Measurements from ENCODE around the gene SYNE1.
"Not testable (repeated sequence)": the region's sequence is repeated elsewhere in the genome, so short reads cannot be mapped to it uniquely, and the experiment has no call there.

The SYNE1 gene, protein sequence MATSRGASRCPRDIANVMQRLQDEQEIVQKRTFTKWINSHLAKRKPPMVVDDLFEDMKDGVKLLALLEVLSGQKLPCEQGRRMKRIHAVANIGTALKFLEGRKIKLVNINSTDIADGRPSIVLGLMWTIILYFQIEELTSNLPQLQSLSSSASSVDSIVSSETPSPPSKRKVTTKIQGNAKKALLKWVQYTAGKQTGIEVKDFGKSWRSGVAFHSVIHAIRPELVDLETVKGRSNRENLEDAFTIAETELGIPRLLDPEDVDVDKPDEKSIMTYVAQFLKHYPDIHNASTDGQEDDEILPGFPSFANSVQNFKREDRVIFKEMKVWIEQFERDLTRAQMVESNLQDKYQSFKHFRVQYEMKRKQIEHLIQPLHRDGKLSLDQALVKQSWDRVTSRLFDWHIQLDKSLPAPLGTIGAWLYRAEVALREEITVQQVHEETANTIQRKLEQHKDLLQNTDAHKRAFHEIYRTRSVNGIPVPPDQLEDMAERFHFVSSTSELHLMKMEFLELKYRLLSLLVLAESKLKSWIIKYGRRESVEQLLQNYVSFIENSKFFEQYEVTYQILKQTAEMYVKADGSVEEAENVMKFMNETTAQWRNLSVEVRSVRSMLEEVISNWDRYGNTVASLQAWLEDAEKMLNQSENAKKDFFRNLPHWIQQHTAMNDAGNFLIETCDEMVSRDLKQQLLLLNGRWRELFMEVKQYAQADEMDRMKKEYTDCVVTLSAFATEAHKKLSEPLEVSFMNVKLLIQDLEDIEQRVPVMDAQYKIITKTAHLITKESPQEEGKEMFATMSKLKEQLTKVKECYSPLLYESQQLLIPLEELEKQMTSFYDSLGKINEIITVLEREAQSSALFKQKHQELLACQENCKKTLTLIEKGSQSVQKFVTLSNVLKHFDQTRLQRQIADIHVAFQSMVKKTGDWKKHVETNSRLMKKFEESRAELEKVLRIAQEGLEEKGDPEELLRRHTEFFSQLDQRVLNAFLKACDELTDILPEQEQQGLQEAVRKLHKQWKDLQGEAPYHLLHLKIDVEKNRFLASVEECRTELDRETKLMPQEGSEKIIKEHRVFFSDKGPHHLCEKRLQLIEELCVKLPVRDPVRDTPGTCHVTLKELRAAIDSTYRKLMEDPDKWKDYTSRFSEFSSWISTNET (N-terminal part only)

DNA sequence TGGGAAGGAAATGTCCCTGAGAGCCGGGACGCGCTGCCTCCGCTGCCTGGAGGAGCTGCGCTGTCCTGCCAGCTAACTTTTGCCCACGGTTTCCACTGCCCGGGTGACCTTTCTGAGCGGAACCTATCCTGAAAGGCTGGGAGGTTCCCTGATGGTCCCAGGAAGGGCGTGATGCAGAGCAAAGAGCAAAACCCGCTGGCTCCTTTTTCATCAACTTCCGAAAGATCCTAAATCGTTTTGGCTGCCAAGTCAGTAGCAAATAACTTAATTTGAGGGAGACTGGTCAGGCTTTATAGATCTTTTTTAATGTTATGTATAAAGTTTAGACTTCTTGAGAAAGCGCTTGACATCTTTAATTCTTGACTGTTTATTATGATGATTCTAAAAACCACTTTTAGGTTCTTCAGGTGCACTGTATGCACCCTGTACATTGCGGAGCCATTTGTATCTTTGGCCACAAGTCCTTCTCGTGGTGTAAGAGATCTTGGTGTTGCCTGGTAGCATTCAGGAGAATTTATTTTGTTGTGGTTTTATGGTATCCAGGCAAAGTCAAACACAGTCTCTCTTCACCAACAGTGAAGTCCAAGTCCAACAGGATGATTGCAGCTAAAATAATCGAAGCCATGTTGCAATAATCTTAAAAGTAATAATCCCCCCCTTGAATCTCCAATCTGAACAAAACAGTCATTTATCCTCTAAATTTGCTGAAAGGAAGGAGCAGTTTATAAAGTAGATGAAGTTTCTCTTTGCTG lies at the start of gene SYNE1:
SYNE1 (minus strand) TSS at position 67 of the 752 bp plus-strand sequence. CDS start 9,031 bp downstream, outside the sequence.
- no peak for DNase-seq (ENCODE audit: low read depth in 2 of 2, low spot score in 1 of 2)

DNA sequence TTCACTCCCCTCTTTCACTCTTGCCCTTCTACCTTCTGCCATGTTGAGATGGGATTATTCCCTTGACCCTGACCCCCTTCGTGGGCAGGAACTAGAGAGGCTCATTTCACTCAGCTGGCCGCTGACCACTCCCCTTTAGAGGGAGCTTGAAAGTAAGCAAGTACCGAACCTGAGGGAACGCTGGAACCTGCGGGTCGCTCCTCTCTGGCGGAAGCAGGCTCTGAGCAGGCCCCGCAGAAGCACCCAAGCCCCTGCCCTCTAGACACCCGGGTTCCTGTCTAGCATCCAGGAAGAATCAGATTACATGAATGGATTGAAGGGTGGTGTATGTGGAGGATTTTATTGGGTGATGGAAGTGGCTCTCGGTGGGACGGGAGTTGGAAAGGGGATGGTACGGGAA lies 48.7 kb upstream of the SYNE1 start:
- no peak for DNase-seq (ENCODE audit: low read depth in 2 of 2, low spot score in 1 of 2)

DNA sequence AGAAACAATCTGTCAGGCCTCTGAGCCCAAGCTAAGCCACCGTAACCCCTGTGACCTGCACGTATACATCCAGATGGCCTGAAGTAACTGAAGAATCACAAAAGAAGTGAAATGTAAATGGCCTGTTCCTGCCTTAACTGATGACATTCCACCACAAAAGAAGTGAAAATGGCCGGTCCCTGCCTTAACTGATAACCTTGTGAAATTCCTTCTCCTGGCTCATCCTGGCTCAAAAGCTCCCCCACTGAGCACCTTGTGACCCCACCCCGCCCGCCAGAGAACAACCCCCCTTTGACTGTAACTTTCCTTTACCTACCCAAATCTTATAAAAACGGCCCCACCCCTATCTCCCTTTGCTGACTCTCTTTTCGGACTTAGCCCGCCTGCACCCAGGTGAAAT lies 45.8 kb upstream of the SYNE1 start:
- DNase-seq (ENCODE audit: low read depth in 2 of 2, low spot score in 1 of 2) = not testable (repeated sequence)

DNA sequence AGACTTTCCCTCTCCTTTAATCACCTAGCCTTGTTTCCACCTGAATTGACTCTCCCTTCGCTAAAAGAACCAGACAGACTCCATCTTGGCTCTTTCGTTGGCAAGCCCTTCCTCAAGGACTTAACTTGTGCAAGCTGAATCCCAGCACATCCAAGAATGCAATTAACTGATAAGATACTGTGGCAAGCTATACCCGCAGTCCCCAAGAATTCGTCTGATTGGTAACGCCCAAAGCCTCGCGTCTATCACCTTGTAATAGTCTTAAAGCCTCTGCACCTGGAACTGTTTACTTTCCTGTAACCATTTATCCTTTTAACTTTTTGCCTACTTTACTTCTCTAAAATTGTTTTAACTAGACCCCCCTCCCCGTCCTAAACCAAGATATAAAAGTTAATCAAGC lies 45.0 kb upstream of the SYNE1 start:
- DNase-seq (ENCODE audit: low read depth in 2 of 2, low spot score in 1 of 2) = no peak

DNA sequence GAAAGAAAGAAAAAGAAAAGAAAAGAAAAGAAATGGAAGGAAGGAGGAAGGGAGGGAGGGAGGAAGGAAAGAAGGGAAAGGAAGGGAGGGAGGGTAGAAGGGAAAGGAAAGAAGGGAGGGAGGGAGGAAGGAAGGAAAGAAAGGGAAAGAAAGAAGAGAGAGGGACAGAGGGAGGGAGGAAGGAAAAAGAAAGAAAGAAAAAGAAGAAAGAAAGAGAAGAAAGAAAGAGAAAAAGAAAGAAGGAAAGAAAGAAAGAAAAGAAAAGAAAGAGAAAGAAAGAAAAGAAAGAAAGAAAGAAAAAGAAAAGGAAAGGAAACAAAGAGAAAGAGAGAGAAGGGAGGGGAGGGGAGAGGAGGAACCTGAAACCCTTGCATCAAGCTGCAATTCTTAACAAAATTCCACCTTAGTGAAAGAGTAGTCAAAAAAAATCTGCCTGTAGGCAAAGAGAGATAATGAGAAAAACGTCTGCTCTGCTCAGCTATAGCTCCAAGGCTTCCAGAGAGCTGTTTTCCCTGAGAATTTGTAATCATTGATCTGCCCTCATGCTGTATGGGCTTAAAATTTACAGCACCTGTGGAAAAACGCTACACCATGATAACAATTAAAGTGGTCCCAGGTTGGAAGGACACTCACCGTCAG lies 43.8 kb upstream of the SYNE1 start:
- DNase-seq (ENCODE audit: low read depth in 2 of 2, low spot score in 1 of 2) = no peak

DNA sequence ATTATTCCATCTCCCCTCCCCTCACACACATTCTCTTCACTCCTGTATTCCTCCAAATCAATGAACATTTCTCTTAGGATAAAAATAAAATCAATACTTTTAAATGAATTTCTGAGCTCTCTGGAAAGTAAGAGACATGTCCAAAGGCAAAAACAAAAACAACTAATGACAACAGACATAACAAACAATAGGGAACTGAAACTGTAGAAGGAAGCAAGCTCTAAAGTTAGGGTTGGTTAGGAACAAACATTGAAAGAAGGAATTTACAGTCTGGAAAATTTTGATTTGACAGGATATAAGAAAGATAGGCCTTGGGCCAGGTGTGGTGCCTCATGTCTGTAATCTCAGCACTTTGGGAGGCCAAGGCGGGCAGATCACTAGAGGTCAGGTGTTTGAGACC lies 43.0 kb upstream of the SYNE1 start:
- no peak for DNase-seq (ENCODE audit: low read depth in 2 of 2, low spot score in 1 of 2)

DNA sequence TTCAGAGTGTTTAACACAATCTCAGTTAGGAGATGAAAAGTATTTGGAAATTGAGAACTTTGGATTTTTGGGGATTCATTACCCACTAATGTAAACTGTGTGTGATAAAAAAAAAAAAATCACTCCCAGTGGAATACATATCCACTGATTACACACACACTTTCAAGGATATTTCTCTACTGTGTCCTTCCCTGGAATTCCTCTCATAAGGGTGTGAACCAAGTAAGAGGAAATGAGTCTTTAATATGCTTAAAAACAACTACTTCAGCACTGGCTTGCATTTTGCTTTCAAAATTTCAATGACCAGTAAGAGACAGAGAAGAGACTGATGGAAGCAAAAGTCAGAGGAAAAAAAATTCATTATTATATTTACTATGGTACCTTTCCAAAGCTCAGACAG lies 36.1 kb upstream of the SYNE1 start:
- no peak for DNase-seq (ENCODE audit: low read depth in 2 of 2, low spot score in 1 of 2)

DNA sequence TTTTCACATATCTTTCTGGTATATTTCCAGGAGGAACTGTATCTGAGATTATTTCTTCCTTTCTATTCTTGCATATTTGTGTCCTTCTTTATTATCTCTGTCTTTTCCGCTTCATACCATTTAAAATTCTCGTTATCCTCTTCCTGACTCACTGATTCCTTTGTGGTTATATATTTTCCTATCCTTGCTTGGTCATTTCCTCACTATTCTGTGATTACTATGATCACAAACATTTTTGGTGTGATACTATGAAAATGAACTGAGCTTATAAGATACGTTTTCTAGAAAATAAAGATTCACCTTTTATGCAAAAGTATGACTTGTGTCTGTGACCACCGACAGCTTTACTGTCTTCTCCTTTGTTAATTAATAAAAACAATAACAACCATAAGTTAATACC lies 34.0 kb upstream of the SYNE1 start:
- no peak for DNase-seq (ENCODE audit: low read depth in 2 of 2, low spot score in 1 of 2)

DNA sequence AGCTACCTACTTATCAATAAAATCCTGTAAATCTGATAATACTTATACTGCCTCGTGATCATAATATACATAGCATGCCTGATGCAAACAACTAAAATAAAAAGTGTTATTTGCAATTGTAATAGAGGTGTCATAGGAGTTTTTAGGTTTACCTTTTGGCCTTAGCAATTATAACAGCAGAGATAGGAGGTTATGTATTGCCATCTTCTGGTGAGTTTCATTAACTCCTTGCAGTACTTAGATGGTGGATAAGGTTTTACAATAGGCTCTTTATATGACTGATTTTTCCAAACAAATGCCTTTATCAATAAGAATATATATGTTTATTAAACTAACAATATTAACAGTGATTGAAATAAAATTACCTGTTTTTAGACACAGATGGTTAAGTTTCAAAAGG lies 32.7 kb upstream of the SYNE1 start:
- no peak for DNase-seq (ENCODE audit: low read depth in 2 of 2, low spot score in 1 of 2)

DNA sequence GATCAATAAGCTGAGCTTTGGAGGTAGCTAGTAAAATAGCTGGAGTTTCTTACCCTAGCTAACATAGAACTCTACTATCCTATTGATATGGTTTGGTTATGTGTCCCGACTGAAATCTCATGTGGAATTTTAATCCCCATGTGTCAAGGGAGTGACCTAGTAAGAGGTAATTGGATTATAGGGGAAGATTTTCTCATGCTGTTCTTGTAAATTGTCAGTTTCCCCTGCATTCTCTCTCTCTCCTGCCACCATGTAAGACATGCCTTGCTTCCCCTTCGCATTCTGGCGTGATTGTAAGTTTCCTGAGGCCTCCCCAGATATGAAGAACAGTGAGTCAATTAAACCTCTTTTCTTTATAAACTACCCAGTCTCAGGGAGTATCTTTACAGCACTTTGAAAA lies 24.6 kb upstream of the SYNE1 start:
- no peak for DNase-seq (ENCODE audit: low read depth in 2 of 2, low spot score in 1 of 2)

DNA sequence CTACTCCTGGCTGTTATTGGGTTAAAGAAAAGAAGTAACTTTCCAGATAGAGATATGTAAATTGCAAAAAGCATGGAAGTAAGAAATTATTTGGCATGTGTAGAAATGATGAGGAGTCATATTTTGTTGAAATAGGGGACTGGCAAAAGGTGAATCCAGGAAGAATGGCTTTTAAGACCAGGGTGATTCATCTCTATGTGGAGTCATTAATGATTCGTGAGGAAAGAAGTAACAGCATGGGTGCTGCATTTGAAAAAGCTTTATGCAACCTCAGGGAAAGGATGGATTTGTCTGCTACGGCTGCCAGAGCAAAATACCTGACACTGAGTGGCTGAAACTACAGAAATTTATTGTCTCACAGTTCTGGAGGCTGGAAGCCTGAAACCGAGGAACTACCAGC lies 14.8 kb upstream of the SYNE1 start:
- no peak for DNase-seq (ENCODE audit: low read depth in 2 of 2, low spot score in 1 of 2)

DNA sequence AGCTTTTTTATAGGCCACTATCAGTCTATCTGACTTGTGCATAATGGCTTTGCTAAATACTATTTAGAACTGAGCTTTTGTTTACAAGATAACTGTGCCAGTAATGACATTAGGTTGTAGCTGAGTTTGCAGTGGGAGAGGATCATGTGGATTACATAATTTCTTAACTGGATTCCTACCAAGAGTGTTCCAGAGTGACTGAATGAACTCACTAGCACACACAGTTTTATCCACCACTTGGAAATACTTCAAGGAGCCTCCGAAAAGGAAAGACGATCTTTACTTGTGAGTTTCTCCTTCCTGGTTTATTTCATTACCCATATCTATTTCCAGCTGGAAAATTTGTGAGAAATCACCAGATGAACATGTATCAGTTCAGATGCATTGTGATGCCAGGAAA lies 10.9 kb upstream of the SYNE1 start:
- DNase-seq (ENCODE audit: low read depth in 2 of 2, low spot score in 1 of 2) = no peak

DNA sequence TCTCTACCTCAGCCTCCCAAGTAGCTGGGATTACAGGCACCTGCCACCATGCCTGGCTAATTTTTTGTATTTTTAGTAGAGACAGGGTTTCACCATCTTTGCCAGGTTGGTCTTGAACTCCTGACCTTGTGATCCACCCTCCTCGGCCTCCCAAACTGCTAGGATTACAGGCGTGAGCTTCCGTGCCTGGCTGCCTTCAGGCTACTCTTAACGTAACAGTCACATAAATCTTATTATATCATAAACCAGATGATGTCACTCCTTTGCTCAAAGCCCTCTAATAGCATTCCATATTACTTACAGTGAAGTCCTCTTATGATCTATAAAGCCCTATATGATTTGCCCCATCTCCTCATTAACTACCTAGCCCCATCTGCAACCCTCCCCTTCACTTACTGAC lies 9.6 kb upstream of the SYNE1 start:
- DNase-seq (ENCODE audit: low read depth in 2 of 2, low spot score in 1 of 2) = not testable (repeated sequence)

DNA sequence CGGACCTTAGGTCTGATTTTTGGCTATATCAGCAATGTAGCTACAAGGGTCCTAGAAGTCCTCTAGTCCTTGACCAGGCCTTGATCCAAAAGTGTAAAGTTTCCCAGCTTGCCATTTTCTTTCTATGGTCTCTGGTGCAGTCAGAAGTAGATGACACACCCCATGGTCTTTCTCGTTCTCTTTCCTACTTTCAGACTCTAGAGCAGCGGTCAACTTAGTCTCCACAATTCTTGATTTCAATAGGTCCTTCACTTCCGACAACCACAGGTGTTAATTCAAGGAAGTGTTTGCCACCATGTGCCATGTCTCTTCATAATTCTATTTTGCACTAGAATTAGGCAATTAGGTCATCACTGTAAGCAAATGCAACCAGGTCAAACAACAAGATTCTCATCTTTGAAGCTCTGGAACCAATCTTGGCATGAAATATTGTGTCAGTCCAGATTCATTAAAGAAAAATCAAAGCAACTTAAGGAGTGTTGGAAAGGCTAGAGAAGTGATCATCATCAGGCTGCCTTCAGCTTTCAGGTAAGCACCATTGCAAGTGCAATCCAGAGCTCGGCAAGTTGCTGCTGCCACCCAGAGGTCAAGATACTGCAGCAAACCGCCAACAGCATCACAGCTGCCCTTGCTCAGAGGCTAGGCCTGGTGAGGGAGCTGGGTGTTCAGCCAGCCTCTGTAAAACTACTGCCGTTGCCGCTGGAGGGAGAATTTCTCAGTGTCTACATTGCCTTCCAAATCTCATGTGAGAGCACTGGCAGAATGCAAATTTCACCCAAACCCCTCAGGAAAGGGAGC lies 5.6 kb upstream of the SYNE1 start:
- DNase-seq (ENCODE audit: low read depth in 2 of 2, low spot score in 1 of 2) = no peak

DNA sequence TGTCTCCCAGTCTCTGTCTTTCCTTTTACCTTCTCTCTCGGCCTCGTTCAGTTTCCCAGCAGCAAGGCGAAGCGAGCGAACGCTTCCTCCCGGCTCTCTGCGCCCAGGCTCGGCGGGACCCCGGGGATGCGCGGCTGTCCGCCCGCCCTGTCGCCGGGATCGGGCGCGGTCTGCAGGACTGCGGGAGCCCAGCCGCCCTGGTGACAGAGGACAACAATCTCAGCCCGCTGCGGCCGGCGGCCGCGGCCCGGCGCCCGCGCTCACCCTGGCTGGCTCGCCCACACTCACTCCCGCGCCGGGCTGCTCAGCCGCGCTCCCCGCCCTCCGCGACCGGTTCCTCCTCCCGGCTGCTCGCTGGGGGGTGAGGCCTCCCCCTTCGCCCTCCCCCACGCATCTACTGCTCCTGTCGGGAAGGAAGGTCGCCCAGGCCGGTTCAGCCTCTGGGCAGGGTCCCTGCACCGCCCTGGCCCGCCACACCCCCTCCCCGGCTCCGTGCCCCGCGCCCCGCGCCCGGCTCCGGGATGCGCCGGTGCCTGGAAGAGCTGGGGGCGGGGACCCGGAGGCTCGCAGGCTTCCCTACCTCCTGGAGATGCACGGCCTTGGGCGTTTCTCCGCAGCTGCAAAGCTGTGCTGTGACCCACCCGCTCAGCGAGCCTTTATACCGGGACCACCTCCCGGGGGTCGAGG lies 410 bp downstream of the SYNE1 start:
- DNase-seq (ENCODE audit: low read depth in 2 of 2, low spot score in 1 of 2) = no peak

DNA sequence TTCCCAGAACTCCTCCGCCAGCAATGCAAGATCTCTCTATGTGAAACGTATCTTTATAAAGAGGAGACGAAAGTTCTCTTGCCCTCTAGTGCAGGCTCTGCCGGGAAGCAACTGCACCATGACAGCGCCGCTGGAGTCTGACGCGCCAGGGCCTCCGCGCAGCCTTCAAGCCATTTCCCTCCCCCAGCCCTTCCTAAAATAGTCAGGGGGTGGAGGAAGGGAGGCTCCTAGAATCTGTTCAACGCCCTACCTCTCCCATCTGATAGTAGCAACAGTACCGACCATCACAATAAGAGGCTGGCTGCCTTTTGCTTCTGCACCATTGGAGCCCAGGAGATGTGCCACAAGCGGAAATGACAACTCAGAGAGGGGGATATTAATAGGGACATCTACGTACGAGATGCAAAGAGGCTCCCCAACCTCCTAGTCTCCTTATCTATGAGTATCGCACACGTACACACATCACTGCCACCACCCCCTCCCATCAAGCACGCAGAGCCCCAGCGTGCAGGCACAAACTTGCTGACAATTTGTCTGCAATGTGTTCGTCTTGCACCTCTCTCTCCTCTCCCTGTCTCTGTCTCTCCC lies 1.0 kb downstream of the SYNE1 start:
- no peak for DNase-seq (ENCODE audit: low read depth in 2 of 2, low spot score in 1 of 2)

DNA sequence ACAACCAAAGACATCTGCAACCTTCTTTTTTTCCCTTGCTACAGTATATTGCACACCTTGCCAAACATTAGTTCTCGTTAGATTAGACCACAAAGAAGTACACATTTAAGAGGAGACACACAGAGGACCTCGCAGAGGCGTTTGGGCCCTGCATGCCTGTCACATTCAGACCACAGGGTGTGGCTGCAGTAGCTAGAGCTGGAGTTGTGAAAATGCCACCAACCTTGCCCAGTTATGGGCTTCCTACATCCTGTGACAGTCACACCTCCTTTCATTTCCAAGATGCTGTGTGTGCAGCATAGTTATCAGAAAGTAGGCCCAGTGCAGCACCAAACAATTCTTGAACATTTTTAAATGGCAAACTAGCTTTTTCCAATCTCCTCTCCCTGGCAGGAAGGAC lies 2.4 kb downstream of the SYNE1 start:
- DNase-seq (ENCODE audit: low read depth in 2 of 2, low spot score in 1 of 2) = no peak

DNA sequence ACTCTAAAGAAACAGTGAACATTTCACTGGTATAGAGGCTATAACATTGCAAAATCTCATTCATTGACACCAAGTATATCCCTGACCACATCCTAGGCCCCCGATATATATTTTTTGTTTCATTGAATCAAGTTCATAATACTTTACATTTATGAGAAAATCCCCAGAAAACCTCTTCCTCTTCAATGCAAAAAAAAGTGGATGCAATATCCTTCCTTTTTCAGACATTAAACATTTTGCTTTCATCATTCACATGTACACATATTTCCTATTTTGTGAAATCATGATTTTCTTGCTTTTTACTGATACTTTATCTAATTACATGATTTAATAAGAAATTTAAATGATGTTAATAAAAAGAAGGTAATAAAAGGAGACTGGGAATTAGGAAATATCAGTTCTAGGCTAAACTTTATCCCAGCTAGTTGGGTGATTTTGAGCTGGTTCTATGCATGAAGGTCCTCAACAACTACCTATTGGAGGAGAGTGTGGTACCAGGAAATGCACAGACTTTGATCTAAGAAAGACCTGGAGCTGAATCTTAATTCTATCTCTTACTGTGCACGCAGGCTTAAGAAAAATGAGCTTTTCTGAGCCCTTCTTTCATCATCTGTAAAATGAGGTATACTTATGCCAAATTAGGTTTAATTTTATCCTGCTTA lies 4.9 kb downstream of the SYNE1 start:
- no peak for DNase-seq (ENCODE audit: low read depth in 2 of 2, low spot score in 1 of 2)

Data from stimulated activated CD8-positive, alpha-beta memory T cell treated with anti-CD3 and anti-CD28 coated beads, Interleukin-4, amount 100 ng/mL, for 4 hours (primary cell).